Adrenal gland (tissue), 12 donors: ENCODE results near the gene SDK2. TPM values are rescaled to one million over a fixed set of nuclear protein-coding genes. Genes with fewer than 3 reads are reported as not detected.

Experiments
- DNase-seq, 7 donors: peaks; one replicate each; pipeline ENCODE4 v3.0.0-alpha.2; 2019 to 2020
- H3K27ac ChIP-seq, 5 donors: fragments of 200-600 bp; sonication (generic) in 4 of 5; 1 replicate in 3 of 5; 2 replicates in 2 of 5; pipeline versions ENCODE4 v1.5.1 to v1.8.0; 2016 to 2020; ENCODE audit warnings: mild to moderate bottlenecking in 1 of 5
- H3K27me3 ChIP-seq: fragments of 200-600 bp; 2 replicates; pipeline ENCODE4 v1.8.0; 2021
- H3K36me3 ChIP-seq, 2 donors: fragments of 200-600 bp; replicated peaks in 1 of 2; 1 replicate in 1 of 2; 2 replicates in 1 of 2; pipeline versions ENCODE4 v1.5.1 to v1.8.0; 2018 to 2022
- H3K4me1 ChIP-seq, 2 donors: fragments of 200-600 bp; replicated peaks in 1 of 2; 1 replicate in 1 of 2; 2 replicates in 1 of 2; pipeline versions ENCODE4 v1.5.1 to v1.8.0; 2018 to 2021
- H3K4me3 ChIP-seq, 4 donors: fragments of 200-600 bp; sonication (generic) in 3 of 4; one replicate each; pipeline ENCODE4 v1.5.1; 2016 to 2018
- H3K9me3 ChIP-seq, 3 donors: fragments of 200-600 bp; sonication (generic) in 1 of 3; replicated peaks in 1 of 3; 1 replicate in 2 of 3; 2 replicates in 1 of 3; pipeline versions ENCODE4 v1.5.1 to v1.8.0; 2016 to 2021
- CTCF ChIP-seq, 6 experiments: fragments of 450-650 bp in 4 of 6; fragments of 200-600 bp in 2 of 6; sonication (generic) in 1 of 6; IDR thresholded peaks; 1 replicate in 5 of 6; 2 replicates in 1 of 6; pipeline versions ENCODE4 v1.5.1 to v1.8.0; 2016 to 2021; ENCODE audit warnings: antibody characterized with exemption in 6 of 6, mild to moderate bottlenecking in 2 of 6, moderate library complexity in 1 of 6
- POLR2A ChIP-seq, 2 donors: fragments of 450-650 bp; IDR thresholded peaks; one replicate each; pipeline ENCODE4 v1.6.1; 2017; ENCODE audit warnings: antibody characterized with exemption in 2 of 2, mild to moderate bottlenecking in 2 of 2, moderate library complexity in 1 of 2
- WGBS, 4 donors: extraction: QIAGEN DNeasy Blood & Tissue Kit in 2 of 4; methylation state at CpG; one replicate each; pipeline versions ENCODE4 v1.1.5 to v1.1.7; 2013 to 2017; 5-methylcytosine and 5-hydroxymethylcytosine counted together
- intact Hi-C, 2 donors: fragments of 100-400 bp; cut with DNase I; formaldehyde crosslinking; loops; one replicate each; pipeline versions ENCODE4 v1.14.1 to v1.15.0; 2022 to 2023
- polyA plus RNA-seq, 3 donors: library from polyadenylated mRNA; stranded (reverse); fragments of 200-250 nt in 2 of 3; fragments of 350-450 nt in 1 of 3; fragmentation: Illumina TruSeq in 1 of 3; extraction: RNeasy Lipid Tissue Mini Kit (QIAGEN cat#74804) in 1 of 3; gene quantifications; one replicate each; pipeline ENCODE4 v1.2.3, GENCODE V29; 2013 to 2014
- total RNA-seq, 9 donors: library from RNA; depleted of rRNA in 4 of 9; stranded (reverse); fragments of >200 nt in 4 of 9; fragments of 120-200 nt in 1 of 9; fragmentation: NEBNext Ultra II Directional in 1 of 9; extraction: Animal tissue kit (Norgen Biotek cat#: 25700) in 1 of 9; gene quantifications; one replicate each; pipeline versions ENCODE4 v1.1.0 to v1.2.4, GENCODE V29; 2013 to 2023
- donor health status: healthy with polysubstance abuse.
- donor health status: Bipolar disorder and iron deficiency.
- donor health status: DM: yes; HTN: yes; CAD: no.
- donor health status: DM: no; HTN: no; CAD: no.
- donor health status: DM: no; HTN: no; CAD: no.
- donor health status: DM: yes; HTN: yes; CAD: no.

The SDK2 gene
- total and polyA plus RNA-seq, 12 donors: 0.27 to 2.1 (median 0.84) TPM

GRCh38 chr17:73595068-73595467 lies 49.2 kb downstream of the SDK2 start:
- WGBS, 4 donors: 80 to 92% (median 90%) methylated on average over 6 of the region's 6 CpGs
- no peaks in the 10 kb centered on the region for H3K4me1 ChIP-seq
- TF ChIP-seq CTCF (IDR thresholded peaks at IDR 0.05) (no peak), POLR2A (IDR thresholded peaks at IDR 0.05) (no peak)
- no peaks in the 10 kb centered on the region for H3K36me3 ChIP-seq
- no peak overlapping the region for H3K27ac ChIP-seq
- no peaks in the 10 kb centered on the region for H3K9me3 ChIP-seq
- H3K4me3 ChIP-seq: no peak overlapping the region
- no peak for DNase-seq
- no peaks in the 10 kb centered on the region for H3K27me3 ChIP-seq
- intact Hi-C loops: no loop called here

GRCh38 chr17:73594598-73594997 lies 49.6 kb downstream of the SDK2 start:
- H3K27ac ChIP-seq: no peak overlapping the region
- no peaks in the 10 kb centered on the region for H3K4me1 ChIP-seq
- no peaks in the 10 kb centered on the region for H3K36me3 ChIP-seq
- H3K9me3 ChIP-seq: no peaks in the 10 kb centered on the region
- no peak overlapping the region for H3K4me3 ChIP-seq
- TF ChIP-seq CTCF (IDR thresholded peaks at IDR 0.05) (no peak), POLR2A (IDR thresholded peaks at IDR 0.05) (no peak)
- intact Hi-C loops: no loop called here
- H3K27me3 ChIP-seq: no peaks in the 10 kb centered on the region
- DNase-seq: no peak
- WGBS, 4 donors: 58 to 94% (median 91%) methylated on average over 1 of the region's 1 CpG

- no peak overlapping the region for H3K4me3 ChIP-seq
- DNase-seq: no peak
- no peaks in the 10 kb centered on the region for H3K27me3 ChIP-seq
- 69 to 81% (median 75%) methylated on average over 2 to 7 of the region's 7 CpGs for WGBS, 4 donors
- intact Hi-C loops: no loop called here
- TF ChIP-seq POLR2A (IDR thresholded peaks at IDR 0.05) (no peak), CTCF (IDR thresholded peaks at IDR 0.05) (no peak)
- H3K9me3 ChIP-seq: no peaks in the 10 kb centered on the region
- H3K4me1 ChIP-seq: no peaks in the 10 kb centered on the region
- no peak overlapping the region for H3K27ac ChIP-seq
- H3K36me3 ChIP-seq: no peaks in the 10 kb centered on the region
Measured at GRCh38 chr17:73594025-73594424, 50.2 kb downstream of the SDK2 start.

- H3K27ac ChIP-seq: no peak overlapping the region
- intact Hi-C loops: no loop called here
- TF ChIP-seq CTCF (IDR thresholded peaks at IDR 0.05): no peak
- TF ChIP-seq POLR2A (IDR thresholded peaks at IDR 0.05): no peak
Measured at GRCh38 chr17:73593249-73593965, 50.8 kb downstream of the SDK2 start.

More at GRCh38 chr17:73593249-73593965, 50.8 kb downstream of the SDK2 start:
- no peak for DNase-seq
- H3K4me1 ChIP-seq: no peaks in the 10 kb centered on the region
- 72 to 86% (median 79%) methylated on average over 5 to 7 of the region's 7 CpGs for WGBS, 4 donors
- no peaks in the 10 kb centered on the region for H3K36me3 ChIP-seq
- H3K27me3 ChIP-seq: no peaks in the 10 kb centered on the region
- H3K4me3 ChIP-seq: no peak overlapping the region
- no peaks in the 10 kb centered on the region for H3K9me3 ChIP-seq
